GM19099 (cell line): Measurements from ENCODE around the gene TPRG1.

Experiments used
- POLR2A ChIP-seq: IDR thresholded peaks from 3 replicates; pipeline ENCODE4 v1.6.1; 2011; ENCODE audit warnings: low read depth; ENCODE audit not compliant: insufficient read length; ENCODE audit errors: extremely low read depth

Gene TPRG1

DNA sequence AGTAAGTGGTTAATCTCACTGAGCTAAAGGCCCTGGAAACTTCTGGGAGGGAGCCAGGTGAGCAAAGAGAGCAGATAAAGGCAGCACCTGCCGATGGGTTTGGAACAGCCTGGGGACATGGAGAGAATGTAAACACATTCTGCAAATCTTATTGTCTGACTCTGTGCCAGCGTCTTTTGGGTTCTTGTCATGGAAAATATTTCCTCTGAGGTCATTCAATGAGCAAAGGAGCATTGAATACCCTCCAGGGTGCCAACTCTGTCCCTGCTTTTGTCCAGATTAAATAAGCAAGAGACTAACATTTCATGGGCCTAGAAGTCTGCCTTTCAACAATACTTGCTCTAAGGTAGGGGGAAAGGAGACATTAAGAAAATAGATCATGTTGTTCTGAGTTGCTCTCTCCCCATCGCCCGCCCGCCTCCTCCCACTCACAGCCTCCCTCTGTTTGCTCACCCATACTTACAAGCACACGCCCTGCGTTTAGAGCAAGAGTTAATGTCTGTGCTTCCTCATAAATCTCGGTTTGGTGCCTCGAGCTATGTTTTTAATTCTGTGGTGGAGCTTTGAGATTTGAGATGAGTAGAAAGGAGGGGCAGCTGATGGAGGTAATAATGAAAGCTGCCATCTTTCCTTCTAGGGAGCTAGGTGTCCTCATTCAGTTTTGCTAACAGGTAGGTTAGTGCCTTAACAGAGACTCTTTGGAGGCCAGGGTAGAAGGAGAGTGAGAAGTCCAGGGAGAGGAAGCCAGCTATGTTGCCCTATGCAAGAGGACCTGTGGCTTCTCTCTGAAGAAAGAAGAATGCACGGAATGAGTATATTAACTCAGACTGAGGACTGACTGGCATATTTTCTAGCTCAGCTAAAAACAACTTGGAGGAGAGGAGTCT is 132.9 kb downstream of the TPRG1 start:
- no peak for TF ChIP-seq POLR2A

DNA sequence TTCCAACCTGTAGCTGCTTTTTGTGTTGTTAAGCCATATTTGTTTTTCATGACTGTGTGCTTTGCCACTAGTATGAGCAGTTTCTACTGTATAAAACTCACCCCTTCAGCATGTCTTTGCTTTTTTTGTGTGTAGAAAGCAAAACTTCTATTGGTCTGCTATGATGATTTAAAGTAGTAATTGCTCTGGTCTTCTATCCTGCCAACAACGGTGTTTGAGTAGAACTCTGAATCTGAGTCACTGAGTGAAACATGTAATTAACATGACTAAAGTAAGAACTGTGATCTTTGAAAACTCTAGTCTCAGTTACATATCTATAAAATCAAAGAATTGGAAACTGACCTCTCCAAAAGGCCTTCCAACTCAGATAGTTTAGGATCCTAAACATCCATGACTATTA is 133.6 kb downstream of the TPRG1 start:
- TF ChIP-seq POLR2A: no peak

DNA sequence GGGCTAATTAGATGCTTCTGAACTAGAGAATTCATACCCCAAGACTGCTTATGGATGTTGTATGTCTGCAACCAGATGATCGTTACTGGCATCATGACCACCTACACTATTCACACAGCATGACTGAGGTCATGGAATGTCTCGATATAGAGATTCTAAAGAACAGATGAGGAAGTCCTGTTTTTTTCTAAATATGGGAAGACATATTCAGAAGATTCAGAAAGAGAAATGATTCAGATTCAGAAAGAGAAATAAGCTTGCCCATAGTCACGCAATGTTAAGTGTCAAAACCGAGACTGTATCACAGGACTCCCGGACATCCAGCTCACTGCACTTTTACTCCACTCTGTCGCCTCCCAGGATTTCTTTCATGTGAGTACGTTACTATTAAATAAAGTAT is 136.2 kb downstream of the TPRG1 start:
- TF ChIP-seq POLR2A: peak; percentile 18

DNA sequence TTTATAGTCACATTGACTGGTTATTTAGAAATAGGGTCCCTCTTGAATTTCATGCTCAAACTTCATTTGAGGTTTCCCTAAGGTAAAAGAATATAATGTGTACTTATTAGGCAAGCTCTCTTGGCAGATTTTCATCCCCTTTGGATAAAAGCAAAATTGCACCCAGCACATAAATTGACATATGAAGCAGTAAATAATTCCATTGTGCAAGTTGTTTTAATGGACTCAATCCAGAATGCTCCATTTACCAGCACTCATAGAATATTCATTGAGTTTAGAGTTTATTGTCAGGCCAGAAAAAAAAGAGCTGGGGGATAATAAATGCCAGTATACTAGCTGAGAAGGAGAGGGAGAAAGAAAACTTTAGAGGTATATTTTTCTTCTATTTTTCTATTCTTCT is 136.8 kb downstream of the TPRG1 start:
- no peak for TF ChIP-seq POLR2A

DNA sequence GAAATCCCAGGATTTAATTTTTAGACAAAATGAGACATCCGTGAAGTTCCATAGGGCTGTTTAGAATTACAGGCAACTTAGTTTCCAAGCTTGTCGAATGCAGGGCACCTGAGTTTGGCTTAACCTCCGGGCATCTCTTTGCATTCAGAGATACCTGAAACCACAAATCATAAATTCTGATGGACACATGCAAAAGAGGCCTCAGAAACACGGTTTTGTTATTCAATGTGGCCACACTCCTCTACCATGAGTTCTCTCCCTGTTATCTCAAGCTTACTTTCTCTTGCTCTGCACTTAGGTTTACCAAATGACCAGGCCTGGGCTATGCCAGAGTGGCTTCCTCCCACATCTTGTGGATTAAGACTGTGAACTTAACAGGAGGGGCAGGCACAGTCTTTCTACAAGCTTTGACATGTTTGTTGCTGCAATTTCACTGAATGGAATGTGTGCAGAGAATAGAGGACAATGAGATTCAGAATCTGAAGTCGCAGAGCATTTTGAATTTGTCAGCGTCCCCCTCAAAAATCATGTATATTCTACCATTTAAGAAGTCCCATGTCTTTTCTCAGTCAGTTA is 137.7 kb downstream of the TPRG1 start:
- no peak for TF ChIP-seq POLR2A

DNA sequence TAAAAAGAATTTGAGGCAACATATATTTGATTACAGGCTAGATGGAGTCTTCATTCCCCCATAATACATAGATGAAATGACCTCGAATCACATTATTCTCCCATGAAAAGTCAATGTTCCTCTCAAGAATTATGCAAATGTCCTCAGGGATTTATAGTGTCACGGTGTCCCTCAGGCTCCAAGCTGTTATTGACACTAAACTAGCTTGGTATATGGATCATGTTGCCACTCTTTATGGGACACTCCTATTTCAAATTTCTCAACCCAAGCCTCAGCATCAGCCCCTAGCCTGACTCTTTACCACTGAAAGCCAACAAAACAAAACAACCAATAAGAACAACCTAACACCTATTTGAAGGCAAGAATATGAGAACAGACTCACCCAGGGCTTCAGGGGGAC is 139.8 kb downstream of the TPRG1 start:
- no peak for TF ChIP-seq POLR2A

DNA sequence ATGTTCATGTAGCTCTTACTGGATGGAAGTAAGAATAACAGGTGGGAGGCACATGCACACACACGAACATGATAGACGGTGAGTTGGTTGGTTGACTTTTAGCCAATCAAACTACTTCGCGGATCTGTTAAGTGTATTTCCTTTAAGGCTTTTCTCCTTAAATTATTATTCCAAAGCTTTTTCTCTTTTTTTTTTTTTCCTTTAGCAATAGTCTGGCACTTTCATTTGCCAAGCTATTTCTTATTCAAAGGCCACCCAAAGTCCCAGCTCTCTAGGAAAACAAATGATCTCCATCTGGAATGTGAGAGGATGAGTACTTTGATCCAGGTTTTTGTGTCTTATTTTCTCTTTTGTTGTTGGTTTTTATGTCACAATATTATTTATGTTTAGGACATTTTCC is 141.1 kb downstream of the TPRG1 start:
- no peak for TF ChIP-seq POLR2A

DNA sequence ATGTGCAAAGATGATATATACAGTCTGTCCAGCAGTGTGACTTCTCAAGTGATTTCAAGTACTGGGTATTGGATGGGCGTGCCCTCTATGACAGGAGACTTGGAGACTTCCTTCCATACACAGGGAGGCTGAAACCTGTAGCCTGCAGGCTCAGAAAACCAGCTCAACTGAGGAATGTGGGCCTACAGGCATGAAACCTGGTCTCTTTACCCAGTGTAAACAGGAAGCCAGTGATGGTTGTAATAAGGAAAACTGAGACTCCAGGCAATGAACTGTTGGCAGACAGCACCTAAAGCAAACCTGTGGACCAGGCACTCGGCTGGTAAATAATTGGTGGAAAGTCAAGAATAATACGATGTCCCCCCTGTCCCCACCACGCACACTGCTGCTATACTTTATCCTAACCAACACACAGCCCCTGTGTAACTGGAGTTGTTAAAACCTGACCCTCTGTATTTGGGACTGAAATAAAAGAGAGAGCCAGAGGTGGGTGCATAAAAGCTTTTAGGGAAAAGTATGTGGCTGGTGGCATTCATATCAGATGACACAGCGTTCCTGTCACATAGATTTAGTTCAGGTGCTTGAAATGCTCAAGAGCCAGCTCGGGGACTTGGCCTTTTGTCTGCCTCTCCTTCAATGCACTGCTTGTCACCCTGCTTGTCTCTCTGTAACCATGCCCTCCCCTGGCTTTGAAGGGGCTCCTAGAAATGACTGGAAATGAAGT is 144.7 kb downstream of the TPRG1 start:
- no peak for TF ChIP-seq POLR2A

DNA sequence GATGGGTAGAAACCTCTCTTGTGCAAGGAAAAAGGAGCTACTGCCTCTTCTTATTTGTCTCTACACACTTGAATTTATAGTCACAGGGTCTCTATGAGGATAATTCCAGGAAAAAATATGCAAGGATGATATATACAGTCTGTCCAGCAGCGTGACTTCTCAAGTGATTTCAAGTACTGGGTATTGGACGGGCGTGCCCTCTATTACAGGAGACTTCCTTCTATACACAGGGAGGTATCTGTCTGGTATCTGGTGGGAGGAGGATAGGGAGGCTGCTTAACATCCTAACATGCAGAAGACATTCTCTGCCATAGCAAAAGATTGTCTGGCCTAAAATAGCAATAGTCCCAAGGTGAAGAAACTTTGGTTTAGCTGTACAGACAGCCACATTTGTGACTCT is 146.1 kb downstream of the TPRG1 start:
- no peak for TF ChIP-seq POLR2A

DNA sequence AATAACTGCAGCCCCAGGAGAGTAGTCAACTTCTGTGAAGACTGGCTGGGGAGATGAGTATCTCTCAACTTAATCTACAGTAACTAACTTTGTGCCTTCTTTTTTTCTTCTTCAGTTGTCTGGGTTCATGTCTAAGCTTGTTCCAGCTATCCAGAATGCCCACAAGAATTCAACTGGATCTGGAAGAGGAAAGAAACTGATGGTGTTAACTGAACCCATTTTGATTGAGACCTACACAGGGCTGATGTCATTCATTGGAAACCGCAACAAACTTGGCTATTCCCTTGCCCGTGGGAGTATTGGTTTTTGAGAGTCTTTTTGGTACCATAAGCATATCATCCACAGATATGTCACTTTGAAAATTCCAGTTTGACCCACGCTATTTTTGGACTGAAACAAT is 148.7 kb downstream of the TPRG1 start:
- no peak for TF ChIP-seq POLR2A

DNA sequence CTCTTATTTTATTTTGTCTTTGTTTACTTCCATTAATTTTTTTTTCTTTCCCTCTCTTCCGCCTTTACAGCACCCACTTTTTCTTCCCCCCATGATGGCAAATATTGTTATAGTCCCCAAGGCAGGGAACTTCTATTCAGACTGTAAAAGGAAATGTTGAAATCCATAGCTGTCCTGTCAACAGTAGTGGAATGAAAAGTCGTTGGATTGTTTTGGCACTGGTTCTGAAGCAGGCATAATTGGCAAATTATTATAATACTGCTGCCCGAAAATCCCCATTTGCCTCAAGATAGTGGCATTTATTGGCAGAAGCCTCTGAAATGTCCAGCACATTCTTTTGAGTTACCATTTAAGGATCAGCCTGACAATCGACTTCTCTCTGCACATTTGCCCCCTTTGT is 150.6 kb downstream of the TPRG1 start:
- no peak for TF ChIP-seq POLR2A

DNA sequence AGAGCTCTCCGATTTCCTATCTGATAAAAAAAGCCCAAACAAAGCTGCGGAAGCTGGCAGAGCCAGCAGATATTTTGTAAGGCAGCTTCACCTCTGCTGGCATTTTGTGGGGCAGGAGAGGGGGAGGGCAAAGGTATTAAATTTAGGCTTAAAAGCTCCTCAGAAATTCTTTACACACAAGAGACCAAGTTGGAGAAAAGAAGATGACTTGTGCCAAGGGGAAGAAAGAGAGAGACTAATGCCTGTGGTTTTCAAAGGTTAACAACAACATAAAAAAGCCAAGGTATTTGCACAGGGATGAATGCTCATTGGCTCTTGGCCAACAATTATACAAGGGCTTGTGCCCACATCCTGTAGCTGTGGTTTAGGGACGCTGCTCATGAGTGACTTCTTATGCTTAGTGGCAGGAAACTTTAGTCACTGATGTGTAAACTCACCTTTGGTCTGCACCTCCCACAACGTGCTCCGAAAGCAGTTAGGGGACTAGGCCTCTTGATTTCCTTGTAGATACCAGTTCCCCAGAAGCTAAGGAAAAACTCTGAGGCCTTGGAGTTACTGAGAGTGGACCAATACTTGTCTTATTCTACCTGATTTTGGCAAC is 152.9 kb downstream of the TPRG1 start:
- no peak for TF ChIP-seq POLR2A

DNA sequence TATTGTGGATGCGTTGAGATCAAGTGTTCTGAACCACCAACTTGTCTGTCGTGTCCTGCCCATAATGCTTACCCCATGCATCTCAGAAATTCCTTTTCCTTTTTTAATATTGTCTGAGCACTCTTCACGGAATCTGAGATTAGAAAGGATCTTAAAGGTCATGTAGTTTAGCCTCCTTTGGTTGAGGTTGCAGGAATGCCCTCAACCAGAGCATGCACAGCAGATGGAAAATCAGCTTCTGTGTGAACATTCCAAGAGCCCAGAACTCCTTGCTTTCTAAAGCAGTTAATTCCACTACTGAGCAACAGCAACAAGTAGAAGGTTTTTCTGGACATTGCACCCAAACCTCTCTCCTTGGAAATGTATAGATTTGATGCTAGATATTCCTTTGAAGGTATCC is 153.7 kb downstream of the TPRG1 start:
- no peak for TF ChIP-seq POLR2A

DNA sequence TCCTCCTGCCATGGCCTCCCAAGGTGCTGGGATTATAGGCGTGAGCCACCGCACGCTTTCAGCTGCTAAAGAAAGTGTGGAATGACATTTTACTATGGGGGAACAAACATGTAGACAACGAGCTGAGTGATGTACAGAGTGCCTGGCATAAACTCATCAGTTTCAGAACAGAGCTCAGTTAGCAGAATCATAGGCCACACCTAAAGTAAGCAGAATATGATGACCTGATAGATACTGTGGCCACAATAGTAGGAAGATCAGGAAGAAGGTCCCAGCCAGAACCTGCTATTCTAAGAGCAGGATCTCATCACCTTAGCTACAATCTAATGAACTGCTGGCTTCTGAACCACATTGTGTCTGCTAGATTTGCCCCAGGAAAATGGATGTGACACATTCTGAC is 158.3 kb downstream of the TPRG1 start:
- no peak for TF ChIP-seq POLR2A

DNA sequence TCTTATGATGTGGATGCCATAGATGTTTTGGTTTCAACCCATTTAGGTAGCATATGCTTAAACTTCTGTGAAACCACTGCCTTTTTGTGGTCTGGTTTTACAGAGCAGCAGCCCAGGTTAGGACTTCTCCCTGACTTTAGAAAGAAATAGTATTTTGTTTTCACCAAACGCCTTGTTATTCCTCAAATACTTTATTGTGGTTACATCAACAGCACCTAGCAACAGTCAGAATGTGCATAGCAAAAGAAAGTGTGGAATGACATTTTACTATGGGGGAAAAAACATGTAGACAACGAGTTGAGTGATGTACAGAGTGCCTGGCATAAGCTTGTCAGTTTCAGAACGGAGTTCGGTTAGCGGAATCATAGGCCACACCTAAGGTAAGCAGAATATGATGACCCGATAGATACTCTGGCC is 159.2 kb downstream of the TPRG1 start:
- no peak for TF ChIP-seq POLR2A
